Brain microvascular endothelial cell (primary cell): Measurements from ENCODE around the gene PMFBP1.

Experiments used
- DNase-seq: peaks from one replicate; pipeline ENCODE4 v3.0.0-alpha.2; 2020
- H3K27ac ChIP-seq: fragments of 250-450 bp; sonication (Bioruptor Pico); 2 replicates; pipeline ENCODE4 v1.5.1; 2020; ENCODE audit warnings: mild to moderate bottlenecking, moderate library complexity
- H3K27me3 ChIP-seq: fragments of 250-450 bp; sonication (Bioruptor Pico); replicated peaks from 2 replicates; pipeline ENCODE4 v1.5.1; 2020; ENCODE audit warnings: mild to moderate bottlenecking
- H3K36me3 ChIP-seq: fragments of 250-450 bp; sonication (Bioruptor Pico); replicated peaks from 2 replicates; pipeline ENCODE4 v1.5.1; 2020; ENCODE audit warnings: mild to moderate bottlenecking
- H3K4me3 ChIP-seq: 2 replicates; pipeline ENCODE4 v1.5.1; 2011; ENCODE audit warnings: low read depth, mild to moderate bottlenecking, control low read depth, low read length, moderate library complexity
- CTCF ChIP-seq: IDR thresholded peaks from 2 replicates; pipeline ENCODE4 v1.5.1; 2011; ENCODE audit warnings: low read depth, mild to moderate bottlenecking, moderate library complexity, low read length, control low read depth, inconsistent platforms; ENCODE audit errors: missing control alignments
- in situ Hi-C: cut with HindIII; loops from 2 replicates; pipeline ENCODE4 v1.10.0; 2017; ENCODE audit warnings: low sequenced_read_pairs, low pct_ligation_motif_present

The PMFBP1 gene

GRCh38 chr16:72072514-72073342 lies 99.2 kb downstream of the PMFBP1 start:
- DNase-seq = no peak
- H3K27me3 ChIP-seq = no peaks in the 10 kb centered on the region
- in situ Hi-C loops = no loop called here
- H3K36me3 ChIP-seq = no peaks in the 10 kb centered on the region
- no peak for TF ChIP-seq CTCF
- H3K27ac ChIP-seq = no peak overlapping the region
- H3K4me3 ChIP-seq = no peak overlapping the region
